ENCODE measurements around the gene C10orf53.

- no peak for TF ChIP-seq GATA3 (IDR thresholded peaks at IDR 0.05; ENCODE audit: low read depth, low read length)
- no peak for TF ChIP-seq GATA2 (IDR thresholded peaks at IDR 0.05; ENCODE audit: low read depth, low read length)
These were observed 18.2 kb upstream of the C10orf53 start for GRCh38 chr10:49661140-49661856.

Measured in SH-SY5Y (cell line).